Measurements from ENCODE around the gene CDKN2B-AS1.

Gene CDKN2B-AS1

GRCh38 chr9:22117511-22118384, 123.2 kb downstream of the CDKN2B-AS1 start (continued):
- TF ChIP-seq GLIS1 (tag by site-specific recombination; IDR thresholded peaks at IDR 0.05), result peak; percentile 54
- TF ChIP-seq TCF7L2 (IDR thresholded peaks at IDR 0.05; ENCODE audit: borderline replicate concordance, low read depth, low read length), result no peak
- TF ChIP-seq, protein P1, sequence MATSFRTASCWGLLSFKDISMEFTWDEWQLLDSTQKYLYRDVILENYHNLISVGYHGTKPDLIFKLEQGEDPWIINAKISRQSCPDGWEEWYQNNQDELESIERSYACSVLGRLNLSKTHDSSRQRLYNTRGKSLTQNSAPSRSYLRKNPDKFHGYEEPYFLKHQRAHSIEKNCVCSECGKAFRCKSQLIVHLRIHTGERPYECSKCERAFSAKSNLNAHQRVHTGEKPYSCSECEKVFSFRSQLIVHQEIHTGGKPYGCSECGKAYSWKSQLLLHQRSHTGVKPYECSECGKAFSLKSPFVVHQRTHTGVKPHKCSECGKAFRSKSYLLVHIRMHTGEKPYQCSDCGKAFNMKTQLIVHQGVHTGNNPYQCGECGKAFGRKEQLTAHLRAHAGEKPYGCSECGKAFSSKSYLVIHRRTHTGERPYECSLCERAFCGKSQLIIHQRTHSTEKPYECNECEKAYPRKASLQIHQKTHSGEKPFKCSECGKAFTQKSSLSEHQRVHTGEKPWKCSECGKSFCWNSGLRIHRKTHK (tag by site-specific recombination; IDR thresholded peaks at IDR 0.05), result no peak
- TF ChIP-seq ZFP37 (tag by site-specific recombination; IDR thresholded peaks at IDR 0.05), result no peak
- TF ChIP-seq ZNF692 (tag by site-specific recombination; IDR thresholded peaks at IDR 0.05), result no peak
- TF ChIP-seq, protein P2, sequence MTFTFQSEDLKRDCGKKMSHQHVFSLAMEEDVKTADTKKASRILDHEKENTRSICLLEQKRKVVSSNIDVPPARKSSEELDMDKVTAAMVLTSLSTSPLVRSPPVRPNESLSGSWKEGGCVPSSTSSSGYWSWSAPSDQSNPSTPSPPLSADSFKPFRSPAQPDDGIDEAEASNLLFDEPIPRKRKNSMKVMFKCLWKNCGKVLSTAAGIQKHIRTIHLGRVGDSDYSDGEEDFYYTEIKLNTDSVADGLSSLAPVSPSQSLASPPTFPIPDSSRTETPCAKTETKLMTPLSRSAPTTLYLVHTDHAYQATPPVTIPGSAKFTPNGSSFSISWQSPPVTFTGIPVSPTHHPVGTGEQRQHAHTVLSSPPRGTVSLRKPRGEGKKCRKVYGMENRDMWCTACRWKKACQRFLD (tag by site-specific recombination; IDR thresholded peaks at IDR 0.05), result no peak
- TF ChIP-seq ZNF184 (tag by site-specific recombination; IDR thresholded peaks at IDR 0.05), result no peak
- no peak for TF ChIP-seq ZNF561 (tag by site-specific recombination; IDR thresholded peaks at IDR 0.05; ENCODE audit: borderline replicate concordance)
- TF ChIP-seq ZFP69B (tag by site-specific recombination; IDR thresholded peaks at IDR 0.05), result no peak
- no peak for TF ChIP-seq GLI2 (tag by site-specific recombination; IDR thresholded peaks at IDR 0.05; ENCODE audit: borderline replicate concordance, low read depth)
- TF ChIP-seq ZNF623 (tag by site-specific recombination; IDR thresholded peaks at IDR 0.05), result no peak

DNA sequence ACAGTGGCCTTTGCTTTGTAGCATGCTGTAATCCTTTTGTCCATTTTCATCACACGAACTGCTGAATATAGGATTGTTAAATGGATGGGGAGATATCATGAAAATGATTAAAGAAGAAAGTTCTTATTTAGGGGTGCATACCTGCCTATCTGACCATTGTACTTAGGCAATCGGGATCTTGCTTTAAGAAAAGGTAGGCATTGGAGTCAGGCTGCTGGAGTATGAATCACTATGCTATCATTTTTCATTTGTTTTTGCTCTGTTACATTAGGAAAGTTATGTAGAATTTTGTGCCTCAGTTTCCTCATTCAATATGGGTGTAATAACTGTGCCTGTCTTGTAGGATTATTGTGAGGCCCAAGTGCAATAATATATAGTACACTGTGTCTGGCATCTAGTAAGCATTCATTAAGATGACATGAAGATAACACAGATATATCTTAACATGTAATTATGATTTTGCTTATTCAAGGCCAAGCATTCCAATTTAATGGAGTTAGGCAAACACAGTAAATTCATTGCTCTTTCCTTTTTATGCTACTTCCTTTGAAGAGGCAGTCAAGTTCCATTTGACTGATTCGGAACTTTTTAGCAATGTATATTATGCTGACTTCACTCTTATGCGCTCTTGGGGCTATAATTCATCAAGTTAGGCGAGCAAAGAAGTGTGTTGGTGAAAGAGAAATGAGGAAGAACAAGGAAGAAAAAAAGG, 124.4 kb downstream of the CDKN2B-AS1 start:
- ChIA-PET CTCF (interaction anchor here (0.5 to 5.4 kb wide), 33 partner anchors 12 to 306 kb away, joined by 3 to 70 read pairs (median 4); partner anchors contain the start of genes CDKN2A, CDKN2B and CDKN2B-AS1), POLR2A (interaction anchor here (1.0 to 4.4 kb wide), 5 partner anchors 11 to 127 kb away, joined by 3 to 55 read pairs (median 4); partner anchors contain the start of genes CDKN2A, CDKN2B and CDKN2B-AS1)
- Histone ChIP-seq H3K9me3 (ENCODE audit: control insufficient read depth, insufficient read depth, low read depth, low read length) (no peaks in the 10 kb centered on the region), H3K27ac (ENCODE audit: extremely low read depth, low read depth, low read length) (no peak overlapping the region), H3K4me3 (ENCODE audit: low read depth, low read length) (no peak overlapping the region), H3K4me1 (ENCODE audit: control insufficient read depth, insufficient read depth, low read length) (peaks cover 11% of the 10 kb centered on the region; the same call in 1 of the 2 replicates), H3K36me3 (ENCODE audit: control insufficient read depth in 2 of 2, insufficient read depth in 1 of 2, low read length in 2 of 2) (no peaks in the 10 kb centered on the region)
- TF ChIP-seq EGR2 (tag by site-specific recombination; IDR thresholded peaks at IDR 0.05; ENCODE audit: low read depth), result no peak
- TF ChIP-seq ZNF223 (tag by site-specific recombination; IDR thresholded peaks at IDR 0.05), result no peak
- no peak for TF ChIP-seq ZNF610 (tag by site-specific recombination; IDR thresholded peaks at IDR 0.05; ENCODE audit: borderline replicate concordance)
- TF ChIP-seq ZNF701 (tag by site-specific recombination; IDR thresholded peaks at IDR 0.05), result no peak
- TF ChIP-seq FEZF1 (tag by site-specific recombination; IDR thresholded peaks at IDR 0.05), result peak; percentile 51; the same call in 1 of the 2 replicates
- TF ChIP-seq ZNF311 (tag by site-specific recombination; IDR thresholded peaks at IDR 0.05; ENCODE audit: borderline replicate concordance), result no peak
- TF ChIP-seq HOXA7 (CRISPR knock-in tag; IDR thresholded peaks at IDR 0.05; ENCODE audit: borderline replicate concordance), result no peak
- peak; percentile 84 for TF ChIP-seq SP7 (tag by site-specific recombination; IDR thresholded peaks at IDR 0.05)
- TF ChIP-seq SCRT1 (tag by site-specific recombination; IDR thresholded peaks at IDR 0.05; ENCODE audit: borderline replicate concordance), result no peak
